KMS-11 (cell line): ENCODE measurements around the gene IL21R.

Experiments used
- H2AFZ ChIP-seq: fragments of 200-600 bp; sonication (generic); 2 replicates; pipeline ENCODE4 v1.6.1; 2016; ENCODE audit warnings: antibody characterized with exemption, mixed run types, low read depth
- H3K27ac ChIP-seq: fragments of 200-600 bp; sonication (generic); 2 replicates; pipeline ENCODE4 v1.6.1; 2016; ENCODE audit warnings: mild to moderate bottlenecking, mixed run types
- H3K27me3 ChIP-seq: fragments of 200-600 bp; sonication (generic); 2 replicates; pipeline ENCODE4 v1.6.1; 2017; ENCODE audit warnings: mild to moderate bottlenecking, low read depth, mixed run types, moderate library complexity; ENCODE audit not compliant: insufficient read depth
- H3K36me3 ChIP-seq: fragments of 200-600 bp; sonication (generic); 2 replicates; pipeline ENCODE4 v1.6.1; 2017; ENCODE audit warnings: mild to moderate bottlenecking, mixed run types; ENCODE audit not compliant: insufficient read depth
- H3K4me1 ChIP-seq: fragments of 200-600 bp; sonication (generic); 2 replicates; pipeline ENCODE4 v1.6.1; 2016; ENCODE audit warnings: mild to moderate bottlenecking, low read depth, mixed run types; ENCODE audit not compliant: poor library complexity, severe bottlenecking
- H3K4me2 ChIP-seq: fragments of 200-600 bp; sonication (generic); 2 replicates; pipeline ENCODE4 v1.7.0; 2016; ENCODE audit warnings: mild to moderate bottlenecking, mixed run types
- H3K4me3 ChIP-seq: fragments of 200-600 bp; sonication (generic); IDR thresholded peaks from 2 replicates; pipeline ENCODE4 v1.6.1; 2017; ENCODE audit warnings: low read depth, low read length, mixed read lengths; ENCODE audit not compliant: insufficient read depth
- H3K79me2 ChIP-seq: fragments of 200-600 bp; sonication (generic); 2 replicates; pipeline ENCODE4 v1.6.1; 2016; ENCODE audit warnings: low read depth, mixed run types; ENCODE audit not compliant: insufficient read depth
- H3K9ac ChIP-seq: fragments of 200-600 bp; sonication (generic); 2 replicates; pipeline ENCODE4 v1.6.1; 2016; ENCODE audit warnings: mild to moderate bottlenecking, mixed run types
- H4K20me1 ChIP-seq: fragments of 200-600 bp; sonication (generic); 2 replicates; pipeline ENCODE4 v1.6.1; 2016; ENCODE audit warnings: mild to moderate bottlenecking, mixed run types; ENCODE audit not compliant: insufficient read depth
- TF ChIP-seq, protein P1 (sequence below): fragments of 200-600 bp; sonication (generic); conservative IDR thresholded peaks from 2 replicates; pipeline ENCODE4 v1.6.1; 2017; ENCODE audit warnings: low read depth, mild to moderate bottlenecking, antibody characterized with exemption, low read length, moderate library complexity, mixed read lengths

IL21R gene

DNA sequence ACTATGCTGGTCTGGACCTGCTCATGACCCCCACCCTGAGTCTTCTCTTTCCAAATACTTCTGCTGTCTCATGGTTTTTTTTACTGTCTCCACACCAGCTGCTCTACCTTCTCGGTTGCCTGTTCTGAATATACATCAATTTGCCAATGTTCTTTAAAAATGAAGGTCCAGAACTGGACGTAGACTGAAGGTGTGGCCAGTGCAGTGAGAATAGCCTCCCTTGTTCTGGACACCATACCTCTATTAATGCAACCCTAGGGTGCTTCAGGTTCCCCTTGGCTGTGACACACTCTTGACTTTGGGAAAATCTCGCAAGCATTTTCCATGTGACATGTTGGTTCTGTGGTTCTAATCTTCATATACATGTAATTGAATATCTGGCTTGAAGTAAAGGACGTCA lies 15.3 kb upstream of the IL21R start:
- Histone ChIP-seq H3K4me2 (no peak overlapping the region), H3K27me3 (no peaks in the 10 kb centered on the region)

DNA sequence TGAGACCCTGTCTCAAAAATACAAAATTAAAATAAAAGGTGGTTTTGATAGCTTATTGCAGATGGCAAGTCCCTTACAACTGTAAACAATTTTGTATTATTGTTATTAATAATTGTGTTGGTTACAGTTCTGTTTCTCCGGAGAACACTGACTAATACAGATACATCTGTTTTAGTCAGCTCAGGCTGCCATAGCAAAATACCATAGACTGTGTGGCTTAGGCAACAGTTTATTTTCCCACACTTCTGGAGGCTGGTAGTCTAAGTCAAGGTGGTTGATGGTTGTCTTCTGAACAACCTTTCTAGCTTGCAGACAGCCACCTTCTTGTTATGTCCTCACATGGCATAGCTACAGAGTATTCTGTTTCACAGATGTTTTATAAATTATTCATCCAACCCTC lies 14.2 kb upstream of the IL21R start:
- H3K4me3 ChIP-seq, result no peak overlapping the region
- no peaks in the 10 kb centered on the region for H3K27me3 ChIP-seq
- no peaks in the 10 kb centered on the region for H4K20me1 ChIP-seq
- H3K27ac ChIP-seq, result no peak overlapping the region; the same call in 1 of the 2 replicates
- peak overlapping the region; percentile 44; the same call in 1 of the 2 replicates for H3K4me2 ChIP-seq
- no peaks in the 10 kb centered on the region for H3K79me2 ChIP-seq
- no peak overlapping the region for H2AFZ ChIP-seq
- H3K4me1 ChIP-seq, result peaks cover 34% of the 10 kb centered on the region
- no peak overlapping the region for H3K9ac ChIP-seq
- no peaks in the 10 kb centered on the region for H3K36me3 ChIP-seq
- TF ChIP-seq, protein P1, sequence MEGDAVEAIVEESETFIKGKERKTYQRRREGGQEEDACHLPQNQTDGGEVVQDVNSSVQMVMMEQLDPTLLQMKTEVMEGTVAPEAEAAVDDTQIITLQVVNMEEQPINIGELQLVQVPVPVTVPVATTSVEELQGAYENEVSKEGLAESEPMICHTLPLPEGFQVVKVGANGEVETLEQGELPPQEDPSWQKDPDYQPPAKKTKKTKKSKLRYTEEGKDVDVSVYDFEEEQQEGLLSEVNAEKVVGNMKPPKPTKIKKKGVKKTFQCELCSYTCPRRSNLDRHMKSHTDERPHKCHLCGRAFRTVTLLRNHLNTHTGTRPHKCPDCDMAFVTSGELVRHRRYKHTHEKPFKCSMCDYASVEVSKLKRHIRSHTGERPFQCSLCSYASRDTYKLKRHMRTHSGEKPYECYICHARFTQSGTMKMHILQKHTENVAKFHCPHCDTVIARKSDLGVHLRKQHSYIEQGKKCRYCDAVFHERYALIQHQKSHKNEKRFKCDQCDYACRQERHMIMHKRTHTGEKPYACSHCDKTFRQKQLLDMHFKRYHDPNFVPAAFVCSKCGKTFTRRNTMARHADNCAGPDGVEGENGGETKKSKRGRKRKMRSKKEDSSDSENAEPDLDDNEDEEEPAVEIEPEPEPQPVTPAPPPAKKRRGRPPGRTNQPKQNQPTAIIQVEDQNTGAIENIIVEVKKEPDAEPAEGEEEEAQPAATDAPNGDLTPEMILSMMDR, result no peak

More for the DNA sequence above, 15.3 kb upstream of the IL21R start:
- H4K20me1 ChIP-seq, result no peaks in the 10 kb centered on the region
- H3K9ac ChIP-seq, result no peak overlapping the region
- TF ChIP-seq, protein P1, result no peak
- H2AFZ ChIP-seq, result no peak overlapping the region
- H3K27ac ChIP-seq, result no peak overlapping the region
- no peaks in the 10 kb centered on the region for H3K79me2 ChIP-seq
- peaks cover 36% of the 10 kb centered on the region for H3K4me1 ChIP-seq
- no peaks in the 10 kb centered on the region for H3K36me3 ChIP-seq
- H3K4me3 ChIP-seq, result no peak overlapping the region

GRCh38 chr16:27389272-27389961 lies 12.6 kb upstream of the IL21R start:
- Histone ChIP-seq H3K27me3 (no peaks in the 10 kb centered on the region), H3K36me3 (no peaks in the 10 kb centered on the region), H3K4me3 (no peak overlapping the region), H3K4me1 (peaks cover 34% of the 10 kb centered on the region), H4K20me1 (no peaks in the 10 kb centered on the region), H2AFZ (peak overlapping the region; percentile 7; the same call in 1 of the 2 replicates), H3K27ac (peak overlapping the region; percentile 54), H3K79me2 (no peaks in the 10 kb centered on the region), H3K4me2 (peak overlapping the region; percentile 44), H3K9ac (no peak overlapping the region)
- TF ChIP-seq, protein P1, result no peak

DNA sequence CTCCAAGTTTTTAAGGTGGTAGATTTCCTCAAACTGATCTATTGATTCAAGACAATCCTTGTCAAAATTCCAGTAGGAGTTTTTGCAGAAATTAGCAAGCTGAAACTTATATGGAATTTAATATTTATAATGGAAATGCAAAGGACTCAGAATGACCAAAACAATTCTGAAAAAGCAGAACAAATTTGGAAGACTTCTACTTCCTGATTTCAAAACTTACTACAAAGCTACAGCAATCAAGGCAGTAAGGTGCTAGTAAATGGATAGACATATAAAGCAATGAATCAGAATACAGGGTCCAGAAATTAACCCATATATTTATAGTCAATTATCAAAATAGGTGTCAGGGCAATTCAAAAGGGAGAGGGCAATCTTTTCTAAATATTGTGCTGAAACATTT lies 11.8 kb upstream of the IL21R start:
- Histone ChIP-seq H3K4me3 (no peak overlapping the region), H3K27me3 (no peaks in the 10 kb centered on the region), H2AFZ (no peak overlapping the region), H3K79me2 (no peaks in the 10 kb centered on the region), H3K36me3 (no peaks in the 10 kb centered on the region), H4K20me1 (no peaks in the 10 kb centered on the region), H3K27ac (peak overlapping the region; percentile 54), H3K4me1 (peaks cover 34% of the 10 kb centered on the region), H3K4me2 (peak overlapping the region; percentile 44; the same call in 1 of the 2 replicates), H3K9ac (no peak overlapping the region)
- TF ChIP-seq, protein P1, result no peak
